Measurements from ENCODE around the gene PSMD6. TPM values are rescaled to one million over a fixed set of nuclear protein-coding genes. Genes with fewer than 3 reads are reported as not detected.

Gene PSMD6
- total and polyA plus RNA-seq, 9 of the 15 experiments (the other 6 are each of a cell fraction or from before 2014, with no cell fraction given) = 78.2 to 133 (median 113) TPM

DNA sequence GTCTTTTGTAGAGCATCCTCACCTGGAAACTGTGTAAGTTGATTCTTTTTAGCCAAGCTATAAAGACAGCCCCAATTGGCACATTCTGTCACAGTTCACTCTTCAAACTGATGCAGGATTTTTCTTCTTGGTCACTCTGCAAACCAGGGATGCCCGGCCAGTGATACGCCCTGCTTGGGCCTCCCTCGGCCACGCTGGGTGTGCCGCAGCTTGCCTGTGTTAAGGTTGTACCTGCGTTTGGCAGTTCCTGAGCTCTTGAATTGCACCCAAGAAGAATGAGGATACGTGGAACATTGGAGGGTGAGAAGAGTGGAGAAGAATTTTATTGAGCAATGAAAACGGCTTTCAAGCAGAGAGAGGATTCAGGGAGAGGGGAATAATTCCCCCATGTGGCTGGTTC is 49.9 kb downstream of the PSMD6 start (continued):
- TF ChIP-seq, protein P1, sequence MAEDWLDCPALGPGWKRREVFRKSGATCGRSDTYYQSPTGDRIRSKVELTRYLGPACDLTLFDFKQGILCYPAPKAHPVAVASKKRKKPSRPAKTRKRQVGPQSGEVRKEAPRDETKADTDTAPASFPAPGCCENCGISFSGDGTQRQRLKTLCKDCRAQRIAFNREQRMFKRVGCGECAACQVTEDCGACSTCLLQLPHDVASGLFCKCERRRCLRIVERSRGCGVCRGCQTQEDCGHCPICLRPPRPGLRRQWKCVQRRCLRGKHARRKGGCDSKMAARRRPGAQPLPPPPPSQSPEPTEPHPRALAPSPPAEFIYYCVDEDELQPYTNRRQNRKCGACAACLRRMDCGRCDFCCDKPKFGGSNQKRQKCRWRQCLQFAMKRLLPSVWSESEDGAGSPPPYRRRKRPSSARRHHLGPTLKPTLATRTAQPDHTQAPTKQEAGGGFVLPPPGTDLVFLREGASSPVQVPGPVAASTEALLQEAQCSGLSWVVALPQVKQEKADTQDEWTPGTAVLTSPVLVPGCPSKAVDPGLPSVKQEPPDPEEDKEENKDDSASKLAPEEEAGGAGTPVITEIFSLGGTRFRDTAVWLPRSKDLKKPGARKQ (CRISPR knock-in tag; IDR thresholded peaks at IDR 0.05) = no peak
- TF ChIP-seq ZNF12 (CRISPR knock-in tag; IDR thresholded peaks at IDR 0.05) (no peak), BCL6 (CRISPR knock-in tag; IDR thresholded peaks at IDR 0.05) (no peak), DIDO1 (tag; IDR thresholded peaks at IDR 0.05; ENCODE audit: low read depth) (no peak), ZNF76 (CRISPR knock-in tag; IDR thresholded peaks at IDR 0.05; ENCODE audit: borderline replicate concordance) (no peak), MTF1 (CRISPR knock-in tag; IDR thresholded peaks at IDR 0.05; ENCODE audit: borderline replicate concordance) (no peak), ZNF311 (CRISPR knock-in tag; IDR thresholded peaks at IDR 0.05) (no peak), ZNF408 (CRISPR knock-in tag; IDR thresholded peaks at IDR 0.05; ENCODE audit: low read depth) (no peak), NFIX (CRISPR knock-in tag; IDR thresholded peaks at IDR 0.05; ENCODE audit: low read depth) (no peak), ZNF146 (CRISPR knock-in tag; IDR thresholded peaks at IDR 0.05; ENCODE audit: unreplicated experiment) (no peak), MAFF (IDR thresholded peaks at IDR 0.05; ENCODE audit: low read length) (no peak)

DNA sequence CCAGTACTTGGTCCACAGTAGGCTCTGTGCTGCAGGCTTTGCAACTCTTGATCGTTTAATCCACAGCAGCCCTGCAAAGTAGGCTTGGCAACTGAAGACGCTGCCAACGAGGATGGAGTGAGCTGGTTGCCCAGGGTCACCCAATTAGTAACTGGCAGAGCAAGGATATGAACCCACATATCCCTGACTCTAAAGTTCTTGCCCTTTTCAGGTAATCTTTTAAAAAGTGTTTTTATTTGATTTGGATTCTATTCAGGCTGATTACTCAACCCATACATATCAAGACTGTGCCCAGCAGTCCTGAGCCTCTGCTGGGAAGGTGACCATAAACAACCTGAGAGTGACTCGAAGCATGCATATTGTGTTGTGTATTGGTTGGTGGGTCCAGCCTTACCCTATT is 50.3 kb downstream of the PSMD6 start:
- H2AFZ ChIP-seq (ENCODE audit: low read depth, low read length) = no peak overlapping the region
- 100% methylated on average over 3 of the region's 4 CpGs for WGBS (ENCODE audit: insufficient coverage, low coverage, missing lambda C conversion rate)
- H3K4me2 ChIP-seq (ENCODE audit: insufficient read depth, low read length) = no peak overlapping the region
- intact Hi-C loops (cut with micrococcal nuclease) = no loop called here
- H4K20me1 ChIP-seq (replicated peaks; ENCODE audit: control insufficient read depth, insufficient read depth, low read length) = no peaks in the 10 kb centered on the region
- ChIA-PET CTCF (ENCODE audit: low intra/inter-chr PET ratio) (no interaction called here), POLR2A (no interaction called here)
- no peaks in the 10 kb centered on the region for H3K9me3 ChIP-seq (replicated peaks; ENCODE audit: control insufficient read depth, insufficient read depth, low read depth, low read length)
- ATAC-seq = no peak
- no peak overlapping the region for H3K9ac ChIP-seq (ENCODE audit: insufficient read depth in 1 of 2, low read depth in 2 of 2, low read length in 2 of 2)
- no TSS peak for BruUV-seq (replicated peaks)
- H3K79me2 ChIP-seq (ENCODE audit: control insufficient read depth, insufficient read depth, low read length) = peaks cover 46% of the 10 kb centered on the region
- H3K36me3 ChIP-seq (ENCODE audit: control insufficient read depth, insufficient read depth, low read length) = peaks cover 3% of the 10 kb centered on the region; the same call in 2 of the 3 replicates
- H3K4me1 ChIP-seq (replicated peaks in 1 of 2; ENCODE audit: control insufficient read depth in 2 of 2, insufficient read depth in 2 of 2, low read length in 2 of 2) = peaks cover 3 to 21% of the 10 kb centered on the region in 2 experiments; a peak in 3 of 5 replicates
- in situ Hi-C loops (cut with MboI) = no loop called here
- no peaks in the 10 kb centered on the region for H3K9me1 ChIP-seq (ENCODE audit: control insufficient read depth, insufficient read depth, low read length)
- DNase-seq (ENCODE audit: extremely low read depth in 1 of 4, low spot score in 3 of 4) = no peak
- FAIRE-seq = no peak
- no peak overlapping the region for H3K27ac ChIP-seq (ENCODE audit: extremely low read depth, low read depth, low read length)
- no peak overlapping the region for H3K4me3 ChIP-seq
- H3K27me3 ChIP-seq (ENCODE audit: control insufficient read depth in 2 of 2, insufficient read depth in 2 of 2, low read length in 2 of 2) = no peaks in the 10 kb centered on the region
- TF ChIP-seq TAL1 (IDR thresholded peaks at IDR 0.05) = no peak
- TF ChIP-seq ZNF780A (CRISPR knock-in tag; IDR thresholded peaks at IDR 0.05) = no peak
- TF ChIP-seq RBM17 (IDR thresholded peaks at IDR 0.05; ENCODE audit: borderline replicate concordance, low read depth, low read length) = no peak
- TF ChIP-seq POLR3A (IDR thresholded peaks at IDR 0.05; ENCODE audit: borderline replicate concordance, extremely low read depth, insufficient read depth, insufficient read length) = no peak
- TF ChIP-seq SIRT6 (IDR thresholded peaks at IDR 0.05; ENCODE audit: low read depth, low read length) = no peak

Data from K562 (cell line).